GM12891 (cell line): ENCODE results near the gene EXOC3L2.

Source experiments
- POLR2A ChIP-seq: IDR thresholded peaks from 2 replicates; pipeline ENCODE4 v1.6.1; 2011; ENCODE audit warnings: low read depth, low read length, control low read depth
- POLR2AphosphoS5 ChIP-seq: IDR thresholded peaks from 2 replicates; pipeline ENCODE4 v1.6.1; 2011; ENCODE audit warnings: low read depth, low read length, control low read depth
- SPI1 ChIP-seq: IDR thresholded peaks from 2 replicates; pipeline ENCODE4 v1.6.1; 2011; ENCODE audit warnings: low read depth, low read length, control low read depth
- TAF1 ChIP-seq: IDR thresholded peaks from 2 replicates; pipeline ENCODE4 v1.6.1; 2011; ENCODE audit warnings: low read depth, low read length, control low read depth

DNA sequence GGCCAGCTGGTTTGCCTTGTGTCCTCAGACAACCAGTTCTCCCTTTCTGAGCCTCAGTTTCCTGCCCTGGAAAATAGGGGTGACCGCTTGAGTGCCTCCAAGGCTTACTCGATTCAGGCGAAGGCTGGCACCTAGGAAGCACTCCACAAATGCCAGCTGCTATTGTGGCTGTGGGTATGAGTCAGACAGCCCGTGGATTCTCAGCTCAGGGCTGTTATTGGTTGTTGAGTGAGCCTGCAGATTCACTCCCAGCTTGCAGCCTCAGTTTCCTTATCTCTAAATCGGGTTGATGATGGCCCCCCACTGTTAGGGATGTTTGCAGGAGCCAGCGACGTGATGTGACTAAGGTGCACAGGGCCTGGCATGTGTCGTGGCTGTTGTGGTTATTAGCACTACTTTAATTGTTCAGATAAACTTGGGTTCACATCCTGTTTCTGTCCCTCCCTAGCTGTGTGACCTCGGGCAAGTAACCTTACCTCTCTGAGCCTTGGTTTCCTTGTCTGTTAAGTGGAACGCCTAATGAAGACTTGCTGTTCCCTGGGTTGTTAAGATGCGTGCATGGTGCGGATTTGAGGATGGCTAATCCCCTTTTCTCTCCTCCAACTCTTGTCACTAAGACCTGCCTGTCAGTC, 8.3 kb upstream of the EXOC3L2 start:
- TF ChIP-seq TAF1 (no peak), POLR2AphosphoS5 (no peak), POLR2A (no peak), SPI1 (no peak)
